ENCODE data around the gene SMYD3.

DNA sequence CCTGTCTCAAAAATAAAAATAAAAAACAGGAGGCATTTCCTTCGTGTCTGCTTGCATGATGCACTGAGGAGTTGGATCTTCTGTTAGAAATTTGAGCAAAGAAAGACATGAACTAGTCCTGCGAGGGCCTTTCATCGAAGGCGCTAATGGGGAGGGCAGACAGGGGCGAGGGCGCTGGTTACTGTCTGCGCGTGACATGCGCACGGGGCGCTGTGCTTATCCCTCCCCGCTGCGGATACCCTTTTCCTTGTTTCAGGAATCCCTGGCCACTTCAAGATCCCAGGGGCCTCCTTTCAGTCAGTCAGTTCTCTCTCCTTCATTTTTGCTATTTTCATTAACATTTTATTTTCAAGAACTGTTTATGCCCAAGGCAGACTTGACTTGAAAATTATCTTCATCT is 806.4 kb downstream of the SMYD3 start:
- TF ChIP-seq, protein P1, sequence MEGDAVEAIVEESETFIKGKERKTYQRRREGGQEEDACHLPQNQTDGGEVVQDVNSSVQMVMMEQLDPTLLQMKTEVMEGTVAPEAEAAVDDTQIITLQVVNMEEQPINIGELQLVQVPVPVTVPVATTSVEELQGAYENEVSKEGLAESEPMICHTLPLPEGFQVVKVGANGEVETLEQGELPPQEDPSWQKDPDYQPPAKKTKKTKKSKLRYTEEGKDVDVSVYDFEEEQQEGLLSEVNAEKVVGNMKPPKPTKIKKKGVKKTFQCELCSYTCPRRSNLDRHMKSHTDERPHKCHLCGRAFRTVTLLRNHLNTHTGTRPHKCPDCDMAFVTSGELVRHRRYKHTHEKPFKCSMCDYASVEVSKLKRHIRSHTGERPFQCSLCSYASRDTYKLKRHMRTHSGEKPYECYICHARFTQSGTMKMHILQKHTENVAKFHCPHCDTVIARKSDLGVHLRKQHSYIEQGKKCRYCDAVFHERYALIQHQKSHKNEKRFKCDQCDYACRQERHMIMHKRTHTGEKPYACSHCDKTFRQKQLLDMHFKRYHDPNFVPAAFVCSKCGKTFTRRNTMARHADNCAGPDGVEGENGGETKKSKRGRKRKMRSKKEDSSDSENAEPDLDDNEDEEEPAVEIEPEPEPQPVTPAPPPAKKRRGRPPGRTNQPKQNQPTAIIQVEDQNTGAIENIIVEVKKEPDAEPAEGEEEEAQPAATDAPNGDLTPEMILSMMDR (IDR thresholded peaks at IDR 0.05): no peak
- TF ChIP-seq POLR2A (IDR thresholded peaks at IDR 0.05): no peak
